HepG2 (cell line): ENCODE data around the gene EEF2. TPM values are rescaled to one million over a fixed set of nuclear protein-coding genes. Genes with fewer than 3 reads are reported as not detected.

ENCODE experiments used
- CBX1 ChIP-seq: IDR thresholded peaks from one replicate; pipeline ENCODE4 v1.6.1; 2016; ENCODE audit warnings: antibody characterized with exemption, low read depth
- EED ChIP-seq: sonication (generic); formaldehyde crosslinking; IDR thresholded peaks from 2 replicates; pipeline ENCODE4 v1.5.0; 2020; ENCODE audit warnings: mild to moderate bottlenecking, missing genetic modification reagents
- KDM5B ChIP-seq: sonication (generic); formaldehyde crosslinking; IDR thresholded peaks from 2 replicates; pipeline ENCODE4 v1.4.0; 2020; ENCODE audit warnings: missing genetic modification reagents, mild to moderate bottlenecking, borderline replicate concordance
- KDM6A ChIP-seq: IDR thresholded peaks from 2 replicates; pipeline ENCODE4 v1.6.1; 2016; ENCODE audit warnings: low read depth
- MAFF ChIP-seq: IDR thresholded peaks from 2 replicates; pipeline ENCODE4 v1.6.1; 2011; ENCODE audit warnings: low read depth, low read length, improper control_type of control experiment
- ZKSCAN8 ChIP-seq: IDR thresholded peaks from 2 replicates; pipeline ENCODE4 v1.6.1; 2016; ENCODE audit warnings: borderline replicate concordance, missing genetic modification reagents, missing compliant biosample characterization
- ZNF335 ChIP-seq: sonication (generic); formaldehyde crosslinking; IDR thresholded peaks from 2 replicates; pipeline ENCODE4 v1.4.0; 2020; ENCODE audit warnings: missing genetic modification reagents
- ZNF337 ChIP-seq: sonication (generic); formaldehyde crosslinking; IDR thresholded peaks from 2 replicates; pipeline ENCODE4 v1.5.1; 2020; ENCODE audit warnings: missing genetic modification reagents, low read depth, mild to moderate bottlenecking, borderline replicate concordance
- ZNF598 ChIP-seq: sonication (generic); formaldehyde crosslinking; IDR thresholded peaks from 2 replicates; pipeline ENCODE4 v1.5.1; 2020; ENCODE audit warnings: mild to moderate bottlenecking, missing genetic modification reagents, borderline replicate concordance
- ZNF749 ChIP-seq: sonication (generic); formaldehyde crosslinking; IDR thresholded peaks from 2 replicates; pipeline ENCODE4 v1.8.0; 2022; ENCODE audit warnings: mild to moderate bottlenecking, missing genetic modification reagents, moderate library complexity, borderline replicate concordance
- ZNF850 ChIP-seq: sonication (generic); formaldehyde crosslinking; conservative IDR thresholded peaks from 2 replicates; pipeline ENCODE4 v1.9.0; 2021; ENCODE audit warnings: mild to moderate bottlenecking, missing genetic modification reagents
- polyA plus RNA-seq, 8 experiments: library from polyadenylated mRNA; depleted of rRNA in 3 of 8; stranded (reverse) in 7 of 8; unstranded in 1 of 8; fragments of >200 nt; fragmentation: Illumina TruSeq in 4 of 8; extraction: Trizol in 4 of 8; gene quantifications; 2 replicates each; pipeline versions ENCODE4 v1.2.1 to v1.2.3, GENCODE V29; 2011 to 2016; ENCODE audit warnings: low read depth in 4 of 8, missing spikeins in 1 of 8, mixed read lengths in 1 of 8; ENCODE audit not compliant: insufficient read depth in 1 of 8
- total RNA-seq, 5 experiments: library from RNA; depleted of rRNA; stranded (reverse); fragments of >200 nt; fragmentation: Illumina TruSeq; extraction: Trizol; gene quantifications; 2 replicates each; pipeline ENCODE4 v1.2.3, GENCODE V29; 2016; ENCODE audit warnings: low read depth in 1 of 5
- TF ChIP-seq, protein P1 (sequence below): sonication (generic); formaldehyde crosslinking; IDR thresholded peaks from 2 replicates; pipeline ENCODE4 v1.4.0; 2020; ENCODE audit warnings: mild to moderate bottlenecking, missing genetic modification reagents
- TF ChIP-seq, protein P2 (sequence below): IDR thresholded peaks from 2 replicates; pipeline ENCODE4 v1.6.1; 2016; ENCODE audit warnings: control low read depth
- TF ChIP-seq, protein P3 (sequence below): sonication (generic); formaldehyde crosslinking; IDR thresholded peaks from 2 replicates; pipeline ENCODE4 v1.5.0; 2020; ENCODE audit warnings: missing genetic modification reagents, mild to moderate bottlenecking, borderline replicate concordance
- TF ChIP-seq, protein P4 (sequence below): sonication (generic); formaldehyde crosslinking; IDR thresholded peaks from 2 replicates; pipeline ENCODE4 v1.5.1; 2020; ENCODE audit warnings: missing genetic modification reagents, mild to moderate bottlenecking, borderline replicate concordance
- TF ChIP-seq, protein P5 (sequence below): sonication (generic); formaldehyde crosslinking; IDR thresholded peaks from 2 replicates; pipeline ENCODE4 v1.4.0; 2020; ENCODE audit warnings: missing genetic modification reagents

Gene EEF2
- total and polyA plus RNA-seq, 2 of the 13 experiments (the other 11 are each of a cell fraction or from before 2014, with no cell fraction given) = 1,441 to 1,777 TPM

DNA sequence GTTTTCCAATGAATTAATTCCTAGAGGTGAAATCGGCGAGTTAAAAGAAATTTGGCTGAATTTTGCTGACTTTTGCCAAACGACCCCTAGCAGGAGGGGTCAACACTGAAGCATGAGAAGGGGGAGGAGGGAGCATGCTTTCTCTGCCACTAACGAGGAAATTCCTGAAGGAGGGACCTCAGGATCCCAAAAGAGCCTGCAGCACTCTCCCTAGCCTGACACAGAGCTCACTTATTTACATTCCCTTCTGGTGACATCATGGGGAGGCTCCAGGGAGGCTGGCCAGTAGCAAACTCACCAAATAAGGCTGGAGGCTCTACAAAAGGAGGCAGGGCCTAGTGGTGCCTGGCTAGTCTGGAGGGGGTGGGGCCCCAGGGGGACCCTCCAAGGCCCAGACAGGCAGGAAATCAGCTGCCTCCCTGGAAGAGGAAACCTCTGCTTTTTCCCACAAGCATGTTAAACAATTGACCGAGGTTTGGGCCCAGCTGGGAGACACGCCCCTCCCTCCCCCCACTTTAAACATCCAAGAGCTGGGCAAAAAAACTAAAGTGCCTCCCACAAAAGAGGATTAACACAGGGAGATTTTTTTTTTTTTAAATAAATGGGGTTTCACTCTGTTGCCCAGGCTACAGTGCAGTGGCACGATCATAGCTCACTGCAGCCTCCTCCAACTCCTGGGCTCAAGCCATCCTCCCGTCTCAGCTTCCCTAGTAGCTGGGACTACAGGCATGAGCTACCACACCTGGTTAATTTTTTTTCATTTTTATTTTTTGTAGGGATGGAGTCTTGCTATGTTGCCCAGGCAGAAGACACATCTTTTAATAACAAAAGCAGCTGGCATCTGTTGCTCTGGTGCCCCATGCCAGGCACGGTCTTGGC lies 16.5 kb downstream of the EEF2 start (continued):
- TF ChIP-seq, protein P1, sequence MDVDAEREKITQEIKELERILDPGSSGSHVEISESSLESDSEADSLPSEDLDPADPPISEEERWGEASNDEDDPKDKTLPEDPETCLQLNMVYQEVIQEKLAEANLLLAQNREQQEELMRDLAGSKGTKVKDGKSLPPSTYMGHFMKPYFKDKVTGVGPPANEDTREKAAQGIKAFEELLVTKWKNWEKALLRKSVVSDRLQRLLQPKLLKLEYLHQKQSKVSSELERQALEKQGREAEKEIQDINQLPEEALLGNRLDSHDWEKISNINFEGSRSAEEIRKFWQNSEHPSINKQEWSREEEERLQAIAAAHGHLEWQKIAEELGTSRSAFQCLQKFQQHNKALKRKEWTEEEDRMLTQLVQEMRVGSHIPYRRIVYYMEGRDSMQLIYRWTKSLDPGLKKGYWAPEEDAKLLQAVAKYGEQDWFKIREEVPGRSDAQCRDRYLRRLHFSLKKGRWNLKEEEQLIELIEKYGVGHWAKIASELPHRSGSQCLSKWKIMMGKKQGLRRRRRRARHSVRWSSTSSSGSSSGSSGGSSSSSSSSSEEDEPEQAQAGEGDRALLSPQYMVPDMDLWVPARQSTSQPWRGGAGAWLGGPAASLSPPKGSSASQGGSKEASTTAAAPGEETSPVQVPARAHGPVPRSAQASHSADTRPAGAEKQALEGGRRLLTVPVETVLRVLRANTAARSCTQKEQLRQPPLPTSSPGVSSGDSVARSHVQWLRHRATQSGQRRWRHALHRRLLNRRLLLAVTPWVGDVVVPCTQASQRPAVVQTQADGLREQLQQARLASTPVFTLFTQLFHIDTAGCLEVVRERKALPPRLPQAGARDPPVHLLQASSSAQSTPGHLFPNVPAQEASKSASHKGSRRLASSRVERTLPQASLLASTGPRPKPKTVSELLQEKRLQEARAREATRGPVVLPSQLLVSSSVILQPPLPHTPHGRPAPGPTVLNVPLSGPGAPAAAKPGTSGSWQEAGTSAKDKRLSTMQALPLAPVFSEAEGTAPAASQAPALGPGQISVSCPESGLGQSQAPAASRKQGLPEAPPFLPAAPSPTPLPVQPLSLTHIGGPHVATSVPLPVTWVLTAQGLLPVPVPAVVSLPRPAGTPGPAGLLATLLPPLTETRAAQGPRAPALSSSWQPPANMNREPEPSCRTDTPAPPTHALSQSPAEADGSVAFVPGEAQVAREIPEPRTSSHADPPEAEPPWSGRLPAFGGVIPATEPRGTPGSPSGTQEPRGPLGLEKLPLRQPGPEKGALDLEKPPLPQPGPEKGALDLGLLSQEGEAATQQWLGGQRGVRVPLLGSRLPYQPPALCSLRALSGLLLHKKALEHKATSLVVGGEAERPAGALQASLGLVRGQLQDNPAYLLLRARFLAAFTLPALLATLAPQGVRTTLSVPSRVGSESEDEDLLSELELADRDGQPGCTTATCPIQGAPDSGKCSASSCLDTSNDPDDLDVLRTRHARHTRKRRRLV = no peak
- TF ChIP-seq ZNF335 (CRISPR knock-in tag) (peak; percentile 27; the same call in 1 of the 2 replicates), KDM6A (CRISPR knock-in tag) (no peak), CBX1 (no peak), MAFF (peak; percentile 56), KDM5B (CRISPR knock-in tag) (no peak), ZKSCAN8 (CRISPR knock-in tag) (no peak), EED (CRISPR knock-in tag) (no peak), ZNF598 (CRISPR knock-in tag) (no peak), ZNF850 (CRISPR knock-in tag) (no peak), ZNF337 (CRISPR knock-in tag) (no peak), ZNF749 (CRISPR knock-in tag) (no peak)
- TF ChIP-seq, protein P2, sequence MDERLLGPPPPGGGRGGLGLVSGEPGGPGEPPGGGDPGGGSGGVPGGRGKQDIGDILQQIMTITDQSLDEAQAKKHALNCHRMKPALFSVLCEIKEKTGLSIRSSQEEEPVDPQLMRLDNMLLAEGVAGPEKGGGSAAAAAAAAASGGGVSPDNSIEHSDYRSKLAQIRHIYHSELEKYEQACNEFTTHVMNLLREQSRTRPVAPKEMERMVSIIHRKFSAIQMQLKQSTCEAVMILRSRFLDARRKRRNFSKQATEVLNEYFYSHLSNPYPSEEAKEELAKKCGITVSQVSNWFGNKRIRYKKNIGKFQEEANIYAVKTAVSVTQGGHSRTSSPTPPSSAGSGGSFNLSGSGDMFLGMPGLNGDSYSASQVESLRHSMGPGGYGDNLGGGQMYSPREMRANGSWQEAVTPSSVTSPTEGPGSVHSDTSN (CRISPR knock-in tag) = no peak
- TF ChIP-seq, protein P3, sequence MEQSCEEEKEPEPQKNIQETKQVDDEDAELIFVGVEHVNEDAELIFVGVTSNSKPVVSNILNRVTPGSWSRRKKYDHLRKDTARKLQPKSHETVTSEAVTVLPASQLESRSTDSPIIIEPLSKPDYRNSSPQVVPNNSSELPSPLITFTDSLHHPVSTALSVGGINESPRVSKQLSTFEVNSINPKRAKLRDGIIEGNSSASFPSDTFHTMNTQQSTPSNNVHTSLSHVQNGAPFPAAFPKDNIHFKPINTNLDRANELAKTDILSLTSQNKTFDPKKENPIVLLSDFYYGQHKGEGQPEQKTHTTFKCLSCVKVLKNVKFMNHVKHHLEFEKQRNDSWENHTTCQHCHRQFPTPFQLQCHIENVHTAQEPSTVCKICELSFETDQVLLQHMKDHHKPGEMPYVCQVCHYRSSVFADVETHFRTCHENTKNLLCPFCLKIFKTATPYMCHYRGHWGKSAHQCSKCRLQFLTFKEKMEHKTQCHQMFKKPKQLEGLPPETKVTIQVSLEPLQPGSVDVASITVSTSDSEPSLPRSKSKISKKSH (CRISPR knock-in tag) = no peak
- TF ChIP-seq, protein P4, sequence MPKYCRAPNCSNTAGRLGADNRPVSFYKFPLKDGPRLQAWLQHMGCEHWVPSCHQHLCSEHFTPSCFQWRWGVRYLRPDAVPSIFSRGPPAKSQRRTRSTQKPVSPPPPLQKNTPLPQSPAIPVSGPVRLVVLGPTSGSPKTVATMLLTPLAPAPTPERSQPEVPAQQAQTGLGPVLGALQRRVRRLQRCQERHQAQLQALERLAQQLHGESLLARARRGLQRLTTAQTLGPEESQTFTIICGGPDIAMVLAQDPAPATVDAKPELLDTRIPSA (CRISPR knock-in tag) = no peak
- TF ChIP-seq, protein P5, sequence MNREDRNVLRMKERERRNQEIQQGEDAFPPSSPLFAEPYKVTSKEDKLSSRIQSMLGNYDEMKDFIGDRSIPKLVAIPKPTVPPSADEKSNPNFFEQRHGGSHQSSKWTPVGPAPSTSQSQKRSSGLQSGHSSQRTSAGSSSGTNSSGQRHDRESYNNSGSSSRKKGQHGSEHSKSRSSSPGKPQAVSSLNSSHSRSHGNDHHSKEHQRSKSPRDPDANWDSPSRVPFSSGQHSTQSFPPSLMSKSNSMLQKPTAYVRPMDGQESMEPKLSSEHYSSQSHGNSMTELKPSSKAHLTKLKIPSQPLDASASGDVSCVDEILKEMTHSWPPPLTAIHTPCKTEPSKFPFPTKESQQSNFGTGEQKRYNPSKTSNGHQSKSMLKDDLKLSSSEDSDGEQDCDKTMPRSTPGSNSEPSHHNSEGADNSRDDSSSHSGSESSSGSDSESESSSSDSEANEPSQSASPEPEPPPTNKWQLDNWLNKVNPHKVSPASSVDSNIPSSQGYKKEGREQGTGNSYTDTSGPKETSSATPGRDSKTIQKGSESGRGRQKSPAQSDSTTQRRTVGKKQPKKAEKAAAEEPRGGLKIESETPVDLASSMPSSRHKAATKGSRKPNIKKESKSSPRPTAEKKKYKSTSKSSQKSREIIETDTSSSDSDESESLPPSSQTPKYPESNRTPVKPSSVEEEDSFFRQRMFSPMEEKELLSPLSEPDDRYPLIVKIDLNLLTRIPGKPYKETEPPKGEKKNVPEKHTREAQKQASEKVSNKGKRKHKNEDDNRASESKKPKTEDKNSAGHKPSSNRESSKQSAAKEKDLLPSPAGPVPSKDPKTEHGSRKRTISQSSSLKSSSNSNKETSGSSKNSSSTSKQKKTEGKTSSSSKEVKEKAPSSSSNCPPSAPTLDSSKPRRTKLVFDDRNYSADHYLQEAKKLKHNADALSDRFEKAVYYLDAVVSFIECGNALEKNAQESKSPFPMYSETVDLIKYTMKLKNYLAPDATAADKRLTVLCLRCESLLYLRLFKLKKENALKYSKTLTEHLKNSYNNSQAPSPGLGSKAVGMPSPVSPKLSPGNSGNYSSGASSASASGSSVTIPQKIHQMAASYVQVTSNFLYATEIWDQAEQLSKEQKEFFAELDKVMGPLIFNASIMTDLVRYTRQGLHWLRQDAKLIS (CRISPR knock-in tag) = no peak
